ENCODE results near the gene PKNOX2.

Gene PKNOX2

GRCh38 chr11:125390946-125391345 lies 226.4 kb downstream of the PKNOX2 start:
- DNase-seq = no peak

DNA sequence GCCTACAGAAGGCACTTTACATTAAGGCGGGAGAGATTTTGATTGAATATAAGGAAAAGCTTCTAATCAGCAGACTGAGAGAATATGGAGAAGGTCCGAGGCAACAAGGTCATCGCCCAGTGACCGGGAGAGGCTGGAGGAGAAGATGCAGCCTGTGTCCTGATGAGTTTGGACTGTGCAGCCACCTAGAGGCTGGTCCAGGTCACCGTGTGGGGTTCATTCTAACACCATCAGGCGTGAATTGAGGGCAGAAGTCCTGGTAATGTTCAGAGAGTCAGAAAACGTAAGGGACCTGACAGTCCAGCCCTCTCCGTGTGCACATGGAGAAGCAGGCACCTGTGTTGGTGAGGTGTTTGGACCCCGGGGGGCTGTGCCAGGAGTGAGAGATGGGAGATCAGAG lies 228.8 kb downstream of the PKNOX2 start:
- DNase-seq = no peak

DNA sequence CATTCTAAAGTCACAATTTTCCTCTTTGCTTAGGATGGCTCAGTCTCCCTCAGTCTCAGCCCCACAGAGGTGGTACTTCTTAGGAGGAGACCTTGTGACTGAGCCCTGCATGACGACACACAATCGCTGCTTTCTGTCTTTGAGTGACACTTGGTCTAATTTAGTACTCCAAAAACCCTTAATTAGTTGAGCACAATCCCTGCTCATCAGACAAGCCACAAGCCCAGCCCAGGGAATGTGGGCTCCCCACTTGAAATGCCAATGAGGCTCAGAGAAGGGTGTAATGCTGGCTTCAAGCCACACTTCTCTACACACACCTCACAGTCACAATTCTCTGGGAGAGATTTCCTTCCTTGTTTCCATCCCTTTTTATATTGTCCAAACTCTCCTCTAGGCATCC lies 229.7 kb downstream of the PKNOX2 start:
- DNase-seq = no peak

- DNase-seq = no peak
These were observed 232.9 kb downstream of the PKNOX2 start for GRCh38 chr11:125397421-125397820.

GRCh38 chr11:125398475-125398874 lies 233.9 kb downstream of the PKNOX2 start:
- DNase-seq = no peak

- peak; percentile 8 for DNase-seq
These were observed 234.6 kb downstream of the PKNOX2 start for GRCh38 chr11:125398994-125399640.

DNA sequence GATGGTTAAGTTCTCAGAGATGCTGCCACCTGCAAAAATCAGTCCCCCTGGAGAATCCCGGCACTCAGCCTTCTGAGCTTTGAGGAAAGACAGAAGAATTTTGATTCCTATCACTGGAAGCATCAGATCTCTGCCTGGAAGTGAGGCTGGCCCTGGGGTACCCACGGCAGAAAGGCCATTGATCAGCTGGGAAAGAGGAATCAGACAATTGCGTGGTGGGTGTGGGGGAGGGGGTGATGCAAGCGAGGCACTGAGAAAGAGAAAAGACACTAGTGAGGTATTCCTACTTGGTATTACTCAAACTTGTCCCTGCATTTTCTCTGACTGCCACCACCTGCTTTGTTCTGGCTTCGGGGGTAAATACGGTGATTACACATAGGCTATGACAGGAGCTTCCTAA lies 235.4 kb downstream of the PKNOX2 start:
- DNase-seq = no peak

DNA sequence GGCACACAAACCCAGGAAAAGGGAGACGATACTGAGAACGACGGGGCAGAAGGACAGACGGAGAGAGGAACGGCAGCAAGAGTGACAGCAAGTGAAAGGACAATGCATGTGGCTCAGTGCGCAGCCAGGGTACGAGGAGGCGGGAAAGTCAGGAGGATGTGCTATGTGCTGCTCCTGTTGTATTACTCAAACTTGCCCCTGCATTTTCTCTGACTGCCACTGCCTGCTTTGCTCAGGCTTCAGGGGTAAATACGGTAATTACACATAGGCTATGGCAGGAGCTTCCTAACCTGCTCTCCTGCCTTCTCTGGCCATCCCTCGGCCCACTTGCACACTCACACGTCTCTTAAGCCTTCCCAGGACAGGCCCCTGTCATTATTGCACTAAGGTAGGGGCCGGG lies 236.7 kb downstream of the PKNOX2 start:
- DNase-seq = no peak

DNA sequence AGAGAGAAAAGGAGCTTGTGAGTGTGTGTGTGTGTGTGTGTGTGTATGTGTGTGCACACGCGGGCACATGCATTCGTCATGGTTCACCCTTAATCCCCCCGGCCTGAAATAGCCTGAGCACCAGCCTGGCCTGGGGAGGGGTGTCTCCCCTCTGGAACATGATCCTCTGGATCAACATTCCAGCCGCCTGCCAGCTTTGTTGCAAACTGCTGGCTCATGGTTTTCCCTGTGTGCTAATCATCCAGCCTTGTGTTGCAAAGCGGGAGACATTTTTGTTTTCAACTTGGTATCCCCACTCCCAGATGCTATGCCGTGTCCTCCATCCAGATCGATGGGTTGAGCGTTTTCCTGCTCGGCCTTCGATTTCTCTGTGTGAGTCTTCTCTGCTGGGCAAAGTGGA lies 237.2 kb downstream of the PKNOX2 start:
- DNase-seq = no peak

GRCh38 chr11:125402435-125402834 lies 237.9 kb downstream of the PKNOX2 start:
- no peak for DNase-seq

DNA sequence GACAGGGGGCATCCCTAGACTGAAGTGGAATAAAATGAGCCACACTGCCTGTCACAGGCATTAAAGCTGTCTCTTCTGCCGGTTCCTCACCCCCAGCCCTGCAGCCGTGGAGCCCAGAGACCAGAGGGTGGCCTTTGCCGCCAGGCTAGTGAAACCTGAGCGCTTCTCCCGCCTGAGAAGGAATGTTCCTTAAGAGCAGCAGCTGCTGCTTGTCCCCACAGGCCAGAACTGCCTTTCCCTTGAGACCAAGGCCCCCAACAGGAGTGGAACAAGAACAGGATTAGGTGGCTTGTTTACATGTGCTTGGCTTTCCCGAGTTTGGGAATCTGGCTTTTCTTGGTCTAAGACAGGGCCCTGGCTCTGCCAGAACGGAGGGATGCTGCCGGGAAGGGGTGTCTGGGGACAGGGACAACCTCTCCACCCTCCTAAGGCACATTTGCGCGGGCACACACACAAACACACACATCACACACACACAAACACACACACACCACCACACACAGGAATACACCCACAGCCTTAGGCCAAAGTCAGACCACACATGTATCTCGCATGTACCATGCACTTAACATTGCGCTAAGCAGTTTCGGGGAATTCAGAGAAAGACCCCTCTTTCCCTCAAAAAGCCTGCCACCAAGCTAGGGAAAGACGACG lies 239.7 kb downstream of the PKNOX2 start:
- DNase-seq = no peak

DNA sequence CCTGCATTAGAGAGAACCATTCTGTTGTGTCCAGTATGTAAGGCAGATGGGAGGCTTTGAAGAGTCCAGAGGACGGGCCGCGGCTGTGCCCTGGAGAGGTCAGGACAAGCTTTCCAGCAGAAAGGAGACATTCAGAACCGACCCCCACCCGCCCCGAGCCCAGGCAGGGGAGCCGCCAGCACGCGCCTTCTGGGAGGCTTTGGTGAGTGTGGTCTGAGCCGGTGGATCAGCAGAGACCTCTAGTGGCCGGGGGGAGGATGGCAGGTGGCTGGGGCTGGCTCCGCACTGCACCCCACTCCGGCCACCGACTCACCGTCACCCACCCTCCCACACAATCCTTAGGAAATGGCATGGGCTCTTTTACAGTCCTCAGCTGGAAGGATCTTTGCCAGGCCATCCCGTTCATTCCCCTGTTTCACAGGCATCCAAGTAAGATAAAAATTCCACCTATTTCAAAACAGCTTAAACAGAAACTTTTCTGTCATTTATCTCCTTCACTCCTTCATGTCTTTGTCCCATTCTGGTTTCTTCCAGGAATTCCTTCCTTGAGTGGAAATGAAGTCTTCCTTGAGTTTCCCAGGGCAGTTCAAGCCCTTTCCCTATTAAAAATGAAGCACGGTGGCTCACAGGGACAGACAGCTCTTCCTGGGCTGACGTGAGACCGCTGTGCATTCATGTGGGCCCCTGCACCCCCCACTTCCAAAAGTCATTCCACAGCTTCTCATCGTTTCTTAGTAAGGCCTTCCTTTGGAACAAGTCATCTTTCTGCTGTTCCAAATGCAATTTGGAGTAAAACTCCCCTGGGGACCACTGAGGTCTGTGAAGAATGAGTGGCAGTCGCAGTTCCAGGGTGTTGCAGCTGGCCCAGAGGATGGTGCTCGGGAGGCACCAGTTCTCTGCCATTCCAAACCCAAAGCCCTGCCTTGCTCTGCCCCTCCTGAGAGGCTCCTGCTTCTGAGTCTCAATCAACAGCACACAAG lies 240.6 kb downstream of the PKNOX2 start:
- peak; percentile 74 for DNase-seq

GRCh38 chr11:125407046-125407445 lies 242.5 kb downstream of the PKNOX2 start:
- DNase-seq = no peak

- DNase-seq = no peak
These were observed 243.8 kb downstream of the PKNOX2 start for GRCh38 chr11:125408311-125408711.

DNA sequence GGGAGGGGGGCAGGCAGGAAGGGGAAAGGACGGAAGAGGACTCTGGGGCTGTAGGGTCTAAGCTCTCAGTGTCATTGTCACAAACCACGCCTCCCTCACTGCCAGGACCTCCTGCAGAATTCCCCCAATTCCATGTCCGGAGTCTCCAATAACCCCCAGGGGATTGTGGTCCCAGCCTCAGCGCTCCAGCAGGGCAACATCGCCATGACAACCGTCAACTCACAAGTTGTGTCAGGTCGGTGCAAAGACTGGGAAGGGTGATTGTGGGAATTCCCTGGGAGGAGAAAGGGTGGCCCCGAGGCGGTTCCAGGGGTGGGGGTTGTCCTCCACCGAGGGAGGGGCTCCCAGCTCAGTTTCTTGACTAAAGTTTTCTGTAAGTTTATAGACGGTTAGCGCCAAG lies 245.5 kb downstream of the PKNOX2 start:
- no peak for DNase-seq

DNA sequence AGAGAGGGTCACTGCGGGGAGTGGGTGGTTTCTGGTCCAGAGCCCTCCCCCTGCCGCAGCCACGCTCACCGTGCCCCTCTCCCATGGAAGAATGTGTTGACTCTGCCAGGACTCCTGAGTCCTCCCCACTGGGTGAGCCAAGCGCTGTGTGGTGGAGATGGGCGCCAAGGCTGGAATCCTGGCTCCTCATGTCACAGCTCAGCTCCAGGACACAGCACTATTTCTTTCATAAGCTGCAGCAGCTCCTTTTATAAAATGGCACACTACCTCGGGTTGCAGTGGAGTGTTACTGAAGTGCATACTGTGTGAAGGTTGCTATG lies 247.6 kb downstream of the PKNOX2 start:
- no peak for DNase-seq

DNA sequence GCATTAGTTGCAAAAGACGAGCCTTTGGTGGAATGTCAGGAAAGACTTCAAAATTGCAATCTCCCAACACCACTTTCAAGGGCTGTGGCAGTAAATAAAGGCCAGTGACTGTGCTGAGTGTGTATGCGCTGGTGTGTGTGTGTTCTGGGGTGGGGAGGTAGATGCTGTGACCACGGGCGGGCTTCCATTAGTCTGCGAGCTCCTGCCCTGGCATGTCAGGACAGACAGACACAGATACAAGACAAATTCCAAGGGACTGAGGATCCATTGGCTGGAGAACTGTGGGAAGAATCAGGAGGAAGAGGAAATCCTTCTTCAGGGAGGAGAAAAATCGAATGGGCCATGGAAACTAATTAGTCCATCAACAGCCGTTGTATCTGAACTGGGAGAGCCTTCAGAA lies 248.0 kb downstream of the PKNOX2 start:
- DNase-seq = no peak

DNA sequence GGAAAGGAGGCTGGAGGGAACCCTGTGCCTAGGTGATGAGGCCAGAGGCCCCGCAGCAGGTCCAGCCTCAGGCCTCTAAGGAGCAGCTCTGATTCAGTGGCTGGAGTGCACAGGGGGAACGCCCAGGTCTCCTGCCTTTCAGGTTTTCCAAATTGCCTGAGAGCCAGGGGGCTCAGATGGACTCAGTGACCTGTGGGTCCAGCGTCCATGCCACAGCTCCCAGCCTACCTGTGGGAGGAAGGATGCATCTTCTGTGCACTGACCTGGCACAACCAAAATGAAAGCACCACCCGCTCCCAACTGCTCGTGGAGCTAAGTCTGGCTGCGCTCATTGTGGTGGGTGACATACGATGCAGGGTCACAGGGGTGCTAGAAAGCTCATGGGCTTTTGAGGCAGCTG lies 248.7 kb downstream of the PKNOX2 start:
- no peak for DNase-seq

DNA sequence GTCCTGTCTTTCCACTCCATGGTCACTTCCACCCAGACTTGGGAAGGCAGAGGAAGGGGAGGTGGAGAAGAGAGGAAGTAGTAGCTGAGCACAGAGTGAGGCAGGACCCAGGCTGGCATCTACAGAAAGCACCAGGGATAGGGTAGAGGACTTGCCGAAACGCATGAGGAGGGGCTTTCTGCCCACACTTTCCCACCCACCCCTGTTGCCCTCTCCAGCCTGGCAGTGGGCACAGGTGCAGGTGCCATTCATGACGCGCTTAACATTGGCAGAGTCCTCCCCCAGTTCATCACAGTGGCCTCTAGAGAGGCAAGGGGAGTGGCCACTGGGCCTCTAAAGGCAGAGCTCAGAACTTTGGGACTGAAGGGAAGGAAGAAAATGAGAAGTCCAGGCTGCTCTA lies 249.6 kb downstream of the PKNOX2 start:
- no peak for DNase-seq

GRCh38 chr11:125416981-125417935 lies 252.7 kb downstream of the PKNOX2 start:
- DNase-seq = no peak

DNA sequence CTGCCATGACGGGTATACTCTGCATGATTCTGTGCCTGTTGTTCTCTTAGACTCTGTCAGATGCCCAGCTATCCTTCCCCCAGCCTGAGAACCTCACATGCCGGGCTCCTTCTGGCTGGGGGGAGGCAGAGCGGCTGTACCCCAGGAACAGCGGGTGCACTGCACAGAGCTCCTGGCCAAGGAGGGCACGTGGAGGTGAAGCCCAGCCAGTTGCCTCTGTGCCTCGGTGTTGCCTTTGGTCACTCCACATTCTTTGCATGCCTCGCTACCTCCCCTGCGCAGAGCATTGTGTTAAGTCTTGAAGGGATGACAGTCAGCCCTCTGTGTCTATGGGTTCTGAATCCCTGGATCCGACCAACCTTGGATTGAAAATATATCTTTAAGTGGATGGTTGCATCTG lies 253.8 kb downstream of the PKNOX2 start:
- DNase-seq = no peak

DNA sequence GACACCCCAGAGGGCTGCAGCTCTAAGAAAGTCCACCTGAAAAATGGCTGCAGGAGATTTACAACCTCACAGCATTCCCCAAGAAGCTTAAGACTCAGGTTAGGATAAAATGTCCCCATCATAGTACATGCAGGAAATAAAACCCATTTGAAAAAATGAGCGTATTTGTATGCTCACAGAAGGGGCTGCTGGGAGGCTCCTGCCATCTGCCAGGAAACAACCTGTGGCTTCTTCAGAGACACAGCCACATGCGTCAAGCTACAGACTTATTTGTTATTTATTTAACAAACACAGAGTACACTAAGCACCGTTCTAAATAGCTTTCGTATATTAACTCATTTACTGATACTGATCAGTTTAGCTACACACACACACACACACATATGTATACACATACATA lies 258.1 kb downstream of the PKNOX2 start:
- no peak for DNase-seq
